HT1080 (cell line): Measurements from ENCODE around the gene TBX15. TPM values are rescaled to one million over a fixed set of nuclear protein-coding genes. Genes with fewer than 3 reads are reported as not detected.
A peak's percentile ranks its signal among the peaks of the same experiment; 100 is the strongest.

Source experiments
- DNase-seq: peaks from one replicate; pipeline ENCODE4 v3.0.0-alpha.2; 2015; ENCODE audit warnings: low read depth
- total RNA-seq: library from RNA; depleted of rRNA; stranded (reverse); fragments of >200 nt; shearing (Covaris generic); gene quantifications from 2 replicates; pipeline ENCODE4 v1.2.3, GENCODE V29; 2014

The TBX15 gene
- total RNA-seq, 1 experiment from 2014 or later: 0.03 TPM

GRCh38 chr1:119002028-119002686 is 14.0 kb upstream of the TBX15 start:
- DNase-seq: peak; percentile 79

DNA sequence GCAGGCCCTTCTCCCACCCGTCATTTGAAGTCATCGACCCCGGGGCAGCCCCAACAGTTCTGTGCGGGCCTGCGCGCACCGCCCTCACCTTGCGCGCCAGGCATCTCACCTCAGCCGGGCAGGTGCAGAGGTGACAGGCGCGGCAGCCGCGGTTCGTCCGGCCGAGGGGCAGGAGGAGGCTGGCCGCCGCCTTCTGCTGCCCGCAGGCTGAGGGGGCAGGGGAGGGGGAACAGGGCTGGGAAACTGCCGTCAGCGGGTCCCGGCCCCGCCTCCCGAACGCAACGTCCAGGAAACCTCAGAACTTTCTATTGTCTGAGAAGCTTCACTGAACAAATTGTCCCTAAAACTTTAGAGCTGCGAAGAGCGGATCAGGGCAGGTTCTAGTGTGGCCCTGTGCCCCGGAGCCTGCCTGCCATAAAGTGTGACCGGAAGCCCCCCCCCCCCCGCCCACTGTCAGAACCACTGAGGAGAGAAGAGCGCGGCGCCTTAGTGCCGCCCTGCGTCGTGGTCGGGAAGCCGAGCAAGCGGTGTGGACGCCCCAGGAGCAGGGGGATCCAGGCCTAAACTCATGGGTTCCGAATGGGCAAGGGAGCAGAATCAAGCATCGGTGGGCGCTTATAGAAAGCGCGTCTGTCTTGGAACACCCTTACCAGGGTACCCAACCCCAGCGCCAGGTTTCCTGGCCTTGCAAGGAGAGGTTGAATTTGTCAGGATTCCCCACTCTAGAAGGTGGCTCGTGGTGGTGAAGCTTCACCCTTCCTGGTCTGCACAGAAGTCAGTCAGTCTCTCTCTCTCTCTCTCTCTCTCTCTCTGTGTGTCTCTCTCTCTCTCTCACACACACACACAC is 13.3 kb upstream of the TBX15 start:
- DNase-seq: no peak

DNA sequence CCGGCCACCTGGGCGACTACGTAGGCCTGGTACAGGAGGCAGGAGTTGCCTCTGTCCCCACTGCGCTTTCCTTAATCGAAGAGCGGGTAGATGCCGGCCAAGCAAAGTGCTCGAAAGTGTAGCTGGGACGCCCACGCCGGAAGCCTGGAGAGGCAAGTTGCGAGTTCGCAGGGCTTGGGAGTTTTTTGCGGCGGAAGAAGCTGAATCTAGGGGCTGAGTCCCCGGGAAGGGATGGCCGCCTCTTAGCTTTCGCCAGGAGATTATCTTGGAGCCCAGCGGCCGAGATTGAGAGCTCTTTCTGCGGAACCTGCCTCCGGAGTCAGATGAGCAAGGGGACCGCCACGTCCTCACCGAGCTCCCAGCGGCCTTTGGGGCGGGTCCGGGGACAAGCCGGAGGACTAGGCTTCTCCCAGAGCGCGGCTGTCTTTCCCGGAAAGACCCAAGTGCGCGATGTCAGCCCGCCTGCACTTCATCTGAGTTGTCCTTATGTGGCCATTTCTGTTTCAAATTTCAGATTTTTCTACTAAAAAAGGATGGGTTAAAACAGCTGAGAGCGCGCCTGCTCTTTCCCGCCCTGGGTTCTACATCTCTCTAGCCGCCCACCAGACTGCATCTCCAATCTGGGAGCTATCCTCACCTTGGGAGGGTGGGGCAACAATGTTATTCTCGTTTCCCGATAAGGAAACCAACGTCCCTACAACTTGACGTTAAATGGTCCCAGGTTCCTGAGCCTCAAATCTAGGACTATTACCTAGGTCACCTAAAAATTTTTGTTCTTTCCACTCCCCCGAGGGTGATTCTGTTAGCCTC is 12.4 kb upstream of the TBX15 start:
- no peak for DNase-seq

- DNase-seq: no peak
Observed at GRCh38 chr1:118999348-119000071, 11.4 kb upstream of the TBX15 start.

- no peak for DNase-seq
Observed at GRCh38 chr1:118998171-118998570, 10.0 kb upstream of the TBX15 start.

DNA sequence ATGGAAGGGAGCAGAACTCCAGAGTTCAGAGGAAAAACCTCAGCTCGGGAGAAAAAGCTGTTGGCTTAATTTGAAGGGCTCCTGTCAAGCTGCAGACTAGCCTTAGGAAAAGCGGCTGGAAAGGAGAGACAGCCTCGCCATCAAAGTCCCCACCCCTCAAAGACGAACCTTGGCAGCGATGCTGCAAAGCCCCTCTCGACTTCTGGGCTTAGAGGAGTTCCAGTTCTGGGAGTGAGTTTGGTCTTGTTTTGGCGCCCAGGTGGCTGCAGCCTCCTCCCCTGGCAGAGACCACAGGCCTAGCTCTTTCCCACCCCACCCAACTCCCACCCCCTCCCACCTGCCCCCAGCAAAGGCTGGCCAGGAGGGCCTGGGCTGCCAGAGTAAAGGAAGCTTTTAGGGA is 9.1 kb upstream of the TBX15 start:
- DNase-seq: no peak

- peak; percentile 42 for DNase-seq
Observed at GRCh38 chr1:118995312-118996016, 7.3 kb upstream of the TBX15 start.

DNA sequence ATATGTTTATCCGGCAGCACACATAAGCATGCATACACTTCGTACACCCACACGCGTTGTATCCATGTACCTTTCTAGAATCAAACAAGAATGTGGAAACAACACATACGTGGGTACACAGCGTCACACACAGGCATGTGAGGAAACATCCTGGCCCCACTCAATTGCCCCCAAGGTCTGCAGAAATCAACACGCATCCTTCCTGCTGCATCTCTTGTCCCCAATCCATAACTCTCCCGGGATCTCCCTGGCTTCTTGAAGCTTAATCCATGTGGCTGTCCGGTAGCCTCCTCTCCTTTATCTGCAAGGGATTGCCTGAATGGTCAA is 5.5 kb upstream of the TBX15 start:
- no peak for DNase-seq

DNA sequence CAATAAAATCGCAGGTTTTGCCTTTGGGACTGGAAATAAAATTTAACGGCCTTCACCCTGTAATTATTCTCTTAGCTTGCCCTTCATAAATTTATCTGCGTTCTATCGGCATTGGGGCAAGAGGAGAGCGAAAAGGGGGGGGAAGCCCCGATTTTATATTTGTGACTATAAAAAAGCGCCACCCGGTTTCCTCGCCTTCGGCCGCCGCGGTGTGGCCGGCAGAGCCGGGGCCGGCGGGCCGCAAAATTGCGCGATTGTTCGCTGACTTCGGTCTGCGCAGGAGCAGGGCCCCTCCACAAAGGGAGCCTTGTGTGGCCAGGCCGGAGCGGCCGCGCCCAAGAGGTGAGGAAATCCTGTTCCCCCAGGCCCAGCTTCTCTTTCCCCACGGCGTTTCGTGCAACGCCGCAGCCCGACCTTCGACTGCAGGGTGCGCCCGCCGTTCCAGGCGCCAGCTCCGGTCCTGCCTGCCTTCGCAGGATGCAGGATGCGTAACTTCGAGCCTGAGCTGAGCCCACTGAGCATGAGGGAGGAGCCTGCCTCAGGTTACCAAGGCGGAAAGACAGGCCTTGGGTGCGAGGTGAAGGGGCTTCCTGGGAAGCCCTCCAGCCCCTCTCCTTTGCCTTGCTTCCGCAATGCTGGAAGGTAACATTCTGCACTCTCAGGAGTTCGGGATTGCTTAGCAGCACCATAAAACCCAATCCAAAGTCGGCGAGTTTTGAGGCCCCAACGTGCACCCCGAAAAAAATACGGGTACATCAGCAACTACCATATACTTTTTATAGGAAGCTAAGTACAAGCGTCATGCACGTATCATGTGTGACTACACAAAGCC is 4.9 kb upstream of the TBX15 start:
- no peak for DNase-seq

DNA sequence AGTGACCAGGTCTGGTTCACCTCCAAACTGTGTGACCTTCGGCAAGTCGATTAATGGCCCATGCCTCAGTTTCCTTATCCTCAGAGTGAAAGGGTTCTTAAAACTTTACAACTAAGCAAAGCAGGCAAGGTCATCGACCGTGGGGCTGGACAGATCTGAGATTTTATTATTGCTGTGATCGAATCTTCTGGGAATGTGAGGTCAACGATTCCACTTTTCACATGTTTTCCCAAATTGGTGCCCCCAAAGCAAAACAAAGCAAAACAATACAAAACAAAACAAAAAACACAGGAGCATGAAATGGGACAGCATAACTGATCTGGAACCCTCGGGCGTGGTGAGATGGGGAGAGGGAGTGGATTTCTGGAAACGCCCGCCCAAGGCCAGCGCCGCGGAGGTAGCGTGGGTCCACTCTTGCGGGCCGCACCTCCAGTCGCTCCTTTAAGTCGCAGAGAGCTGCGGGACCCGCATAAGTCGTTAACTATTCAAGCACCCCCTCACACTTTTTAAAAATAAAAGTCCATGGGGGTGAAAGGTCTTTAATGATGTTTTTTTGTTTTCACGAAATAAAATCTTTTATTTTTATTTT is 4.2 kb upstream of the TBX15 start:
- DNase-seq: no peak

- no peak for DNase-seq
Observed at GRCh38 chr1:118991448-118991847, 3.3 kb upstream of the TBX15 start.

DNA sequence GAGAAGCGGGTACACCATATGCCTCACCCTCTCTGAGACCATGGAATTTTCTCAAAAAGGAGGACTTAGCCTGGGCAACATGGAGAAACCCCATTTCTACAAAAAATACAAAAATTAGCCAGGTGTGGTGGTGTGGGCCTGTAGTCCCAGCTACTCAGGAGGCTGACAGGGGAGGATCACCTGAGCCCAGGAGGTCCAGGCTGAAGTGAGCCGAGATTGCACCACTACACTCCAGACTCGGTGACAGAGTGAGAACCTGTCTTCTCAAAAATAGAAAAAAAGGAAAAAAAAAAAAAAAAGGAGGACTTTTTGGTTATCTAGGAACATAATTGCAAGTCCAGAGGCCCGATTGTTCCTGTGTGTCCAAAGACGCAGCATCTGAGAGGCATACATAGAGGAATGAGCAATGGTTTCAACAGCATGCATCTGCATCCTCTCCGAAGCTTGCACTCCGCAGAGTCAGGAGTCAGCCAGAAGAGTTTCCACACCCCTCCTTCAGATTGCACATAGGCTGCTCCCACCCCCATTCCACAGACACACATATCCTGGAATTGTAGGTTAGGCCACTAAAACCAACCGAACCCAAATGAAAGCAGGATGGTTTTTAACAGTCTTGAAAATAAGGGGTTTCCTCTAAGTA is 2.5 kb upstream of the TBX15 start:
- DNase-seq: no peak

- DNase-seq: no peak
Observed at GRCh38 chr1:118989878-118990378, 1.8 kb upstream of the TBX15 start.

- DNase-seq: no peak
Observed at GRCh38 chr1:118989006-118989815, 1.1 kb upstream of the TBX15 start.

GRCh38 chr1:118987468-118988185 is 516 bp downstream of the TBX15 start:
- no peak for DNase-seq

DNA sequence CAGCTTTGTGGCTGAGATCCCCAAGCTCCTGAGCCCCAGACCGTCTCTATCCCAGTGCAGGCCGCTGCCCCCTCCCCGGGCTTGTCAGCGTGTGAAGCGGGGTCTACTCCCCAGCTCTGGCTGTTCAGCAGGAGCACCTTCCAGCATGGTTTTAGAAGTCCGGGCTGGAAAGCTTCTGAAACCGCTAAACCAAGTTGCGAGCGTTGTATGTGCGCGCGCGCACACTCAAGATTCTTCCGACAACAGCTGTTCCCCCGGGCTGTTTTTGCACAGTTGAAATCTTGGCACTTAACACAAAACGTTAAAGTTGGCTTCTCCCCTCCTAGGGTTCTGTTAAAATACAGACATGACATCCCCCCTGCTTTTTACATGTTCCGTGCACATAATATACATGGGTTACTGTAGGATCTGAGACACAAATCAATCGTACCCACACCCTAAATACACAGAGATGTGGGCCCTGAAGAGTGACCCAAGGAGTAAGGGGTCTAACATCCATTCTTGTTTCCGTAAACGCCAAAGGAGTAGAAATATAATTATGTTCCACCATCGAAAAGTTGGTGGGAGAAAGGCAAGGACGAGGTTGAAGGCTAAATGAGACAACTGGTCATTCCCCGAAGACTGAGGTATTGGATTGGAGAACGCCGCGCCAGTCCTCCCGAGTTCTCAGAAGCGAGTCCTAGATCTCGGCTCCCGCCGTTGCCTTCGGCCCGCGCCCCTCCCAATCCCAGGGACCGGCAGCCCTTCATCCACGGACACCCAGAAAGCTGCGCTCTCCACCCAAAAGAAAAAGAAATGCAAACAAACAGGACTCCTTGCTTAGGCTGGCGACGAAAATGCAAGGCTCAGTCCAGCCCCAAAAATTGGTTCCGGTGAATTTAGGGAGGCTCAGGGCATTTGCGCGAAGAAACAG is 1.3 kb downstream of the TBX15 start:
- no peak for DNase-seq
